Stomach (tissue), 9 donors: ENCODE results near the gene CXCR3. TPM values are rescaled to one million over a fixed set of nuclear protein-coding genes. Genes with fewer than 3 reads are reported as not detected.

Source experiments
- DNase-seq, 2 donors: peaks; one replicate each; pipeline versions ENCODE4 v3.0.0 to v3.0.0-alpha.2; 2013 to 2019
- H3K27ac ChIP-seq, 5 donors: fragments of 200-600 bp in 4 of 5; sonication (generic) in 4 of 5; one replicate each; pipeline ENCODE4 v1.5.1; 2013 to 2019; ENCODE audit warnings: mild to moderate bottlenecking in 1 of 5, moderate library complexity in 1 of 5
- H3K27me3 ChIP-seq, 3 donors: fragments of 200-600 bp; sonication (generic); one replicate each; pipeline ENCODE4 v1.5.1; 2017 to 2019; ENCODE audit warnings: mixed run types in 1 of 3
- H3K36me3 ChIP-seq, 4 donors: fragments of 200-600 bp; sonication (generic); 1 replicate in 3 of 4; 2 replicates in 1 of 4; pipeline ENCODE4 v1.5.1; 2016 to 2019
- H3K4me1 ChIP-seq, 4 donors: fragments of 200-600 bp; sonication (generic); one replicate each; pipeline ENCODE4 v1.5.1; 2016 to 2019
- H3K4me3 ChIP-seq, 4 donors: fragments of 200-600 bp; sonication (generic) in 3 of 4; one replicate each; pipeline ENCODE4 v1.5.1; 2016 to 2019; ENCODE audit warnings: mild to moderate bottlenecking in 1 of 4
- H3K9me3 ChIP-seq, 4 donors: fragments of 200-600 bp; sonication (generic); one replicate each; pipeline ENCODE4 v1.5.1; 2016 to 2019
- EP300 ChIP-seq: sonication (generic); formaldehyde crosslinking; IDR thresholded peaks from one replicate; pipeline ENCODE4 v1.6.1; 2017; ENCODE audit warnings: antibody characterized with exemption
- POLR2A ChIP-seq, 4 donors: fragments of 450-650 bp; IDR thresholded peaks; one replicate each; pipeline ENCODE4 v1.6.1; 2016; ENCODE audit warnings: antibody characterized with exemption in 4 of 4, control low read depth in 2 of 4, mild to moderate bottlenecking in 1 of 4, moderate library complexity in 1 of 4
- POLR2AphosphoS5 ChIP-seq, 3 donors: sonication (generic); formaldehyde crosslinking; IDR thresholded peaks; one replicate each; pipeline ENCODE4 v1.6.1; 2016; ENCODE audit warnings: antibody characterized with exemption in 3 of 3
- WGBS, 5 donors: extraction: QIAGEN DNeasy Blood & Tissue Kit in 3 of 5; methylation state at CpG; one replicate each; pipeline versions ENCODE4 v1.1.5 to v1.1.7; 2013 to 2018; 5-methylcytosine and 5-hydroxymethylcytosine counted together
- intact Hi-C: fragments of 100-400 bp; cut with DNase I; formaldehyde crosslinking; loops from one replicate; pipeline ENCODE4 v1.15.1; 2023; ENCODE audit warnings: low total_unique reads
- polyA plus RNA-seq, 3 donors: library from polyadenylated mRNA; stranded (reverse); fragments of 200-250 nt; gene quantifications; one replicate each; pipeline ENCODE4 v1.2.3, GENCODE V29; 2013
- total RNA-seq, 5 donors: library from RNA; depleted of rRNA; stranded (reverse); fragments of >200 nt; gene quantifications; one replicate each; pipeline versions ENCODE4 v1.1.0 to v1.2.3, GENCODE V29; 2014 to 2016
- TF ChIP-seq, protein P1 (sequence below), 7 experiments: fragments of 450-650 bp in 4 of 7; fragments of 200-600 bp in 3 of 7; sonication (generic) in 3 of 7; IDR thresholded peaks; one replicate each; pipeline ENCODE4 v1.5.1; 2016 to 2019; ENCODE audit warnings: antibody characterized with exemption in 7 of 7, control low read depth in 2 of 7, mild to moderate bottlenecking in 1 of 7
- donor health status: healthy with polysubstance abuse.
- donor health status: Bipolar disorder and iron deficiency.
- donor health status: healthy.

The CXCR3 gene
- total and polyA plus RNA-seq, 8 donors: 0.19 to 1.5 (median 0.28) TPM; not detected in 5

DNA sequence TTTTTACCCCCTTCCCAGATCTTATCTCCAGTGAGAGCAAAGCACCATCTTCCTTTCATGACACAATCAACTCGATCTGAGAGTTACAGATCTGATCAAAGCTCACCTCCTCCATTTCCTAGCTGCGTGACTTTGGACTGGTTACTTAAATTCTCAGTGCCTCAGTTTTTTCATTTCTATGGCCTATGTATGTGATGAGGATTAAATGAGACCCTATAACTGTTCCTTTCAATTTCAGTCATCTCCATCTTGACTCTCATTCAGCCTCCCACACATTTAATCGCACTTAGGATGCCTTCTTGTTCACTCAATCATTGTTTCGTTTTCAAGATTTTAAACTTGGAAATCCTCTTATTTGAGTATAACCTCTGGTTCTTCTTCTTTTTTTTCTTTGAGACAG lies 20.1 kb upstream of the CXCR3 start:
- intact Hi-C loops: no loop called here
- peaks cover 0 to 18% (median 0%) of the 10 kb centered on the region in 4 donors for H3K4me1 ChIP-seq
- TF ChIP-seq EP300 (no peak), POLR2AphosphoS5 (IDR thresholded peaks at IDR 0.05) (no peak), POLR2A (IDR thresholded peaks at IDR 0.05) (no peak)
- TF ChIP-seq, protein P1, sequence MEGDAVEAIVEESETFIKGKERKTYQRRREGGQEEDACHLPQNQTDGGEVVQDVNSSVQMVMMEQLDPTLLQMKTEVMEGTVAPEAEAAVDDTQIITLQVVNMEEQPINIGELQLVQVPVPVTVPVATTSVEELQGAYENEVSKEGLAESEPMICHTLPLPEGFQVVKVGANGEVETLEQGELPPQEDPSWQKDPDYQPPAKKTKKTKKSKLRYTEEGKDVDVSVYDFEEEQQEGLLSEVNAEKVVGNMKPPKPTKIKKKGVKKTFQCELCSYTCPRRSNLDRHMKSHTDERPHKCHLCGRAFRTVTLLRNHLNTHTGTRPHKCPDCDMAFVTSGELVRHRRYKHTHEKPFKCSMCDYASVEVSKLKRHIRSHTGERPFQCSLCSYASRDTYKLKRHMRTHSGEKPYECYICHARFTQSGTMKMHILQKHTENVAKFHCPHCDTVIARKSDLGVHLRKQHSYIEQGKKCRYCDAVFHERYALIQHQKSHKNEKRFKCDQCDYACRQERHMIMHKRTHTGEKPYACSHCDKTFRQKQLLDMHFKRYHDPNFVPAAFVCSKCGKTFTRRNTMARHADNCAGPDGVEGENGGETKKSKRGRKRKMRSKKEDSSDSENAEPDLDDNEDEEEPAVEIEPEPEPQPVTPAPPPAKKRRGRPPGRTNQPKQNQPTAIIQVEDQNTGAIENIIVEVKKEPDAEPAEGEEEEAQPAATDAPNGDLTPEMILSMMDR (IDR thresholded peaks at IDR 0.05): no peak
- 60 to 76% (median 62%) methylated on average over 4 of the region's 4 CpGs for WGBS, 5 donors
- peak overlapping the region in 2 of 5 donors; percentile 27 to 60 for H3K27ac ChIP-seq
- no peak for DNase-seq
- no peak overlapping the region for H3K4me3 ChIP-seq
- no peaks in the 10 kb centered on the region for H3K27me3 ChIP-seq
- no peaks in the 10 kb centered on the region for H3K36me3 ChIP-seq
- H3K9me3 ChIP-seq: no peaks in the 10 kb centered on the region

DNA sequence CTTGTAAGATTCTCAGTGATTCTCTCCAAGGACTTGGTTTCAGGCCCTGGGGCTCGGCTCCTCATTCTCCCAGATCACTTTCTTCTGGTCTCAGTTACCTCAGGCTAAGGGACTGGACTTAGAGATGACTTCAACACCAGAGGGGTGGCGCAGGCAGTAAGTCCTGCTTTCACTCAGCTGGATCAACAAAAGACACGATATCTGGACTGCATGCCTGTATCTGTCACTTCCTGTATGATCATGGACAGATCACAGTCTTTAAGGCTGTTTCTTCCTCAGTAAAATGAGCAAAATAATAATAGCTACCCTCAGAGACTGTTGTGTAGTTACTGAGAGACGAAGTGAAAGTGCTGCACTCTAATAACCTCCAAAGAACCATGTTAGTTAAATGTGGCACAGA lies 19.5 kb upstream of the CXCR3 start:
- intact Hi-C loops: no loop called here
- Histone ChIP-seq H3K4me3 (no peak overlapping the region), H3K27ac (peak overlapping the region in 3 of 5 donors; percentile 27 to 60 (median 42)), H3K9me3 (no peaks in the 10 kb centered on the region), H3K4me1 (peaks cover 0 to 18% (median 0%) of the 10 kb centered on the region in 4 donors), H3K27me3 (no peaks in the 10 kb centered on the region), H3K36me3 (no peaks in the 10 kb centered on the region)
- DNase-seq: no peak
- TF ChIP-seq POLR2A (IDR thresholded peaks at IDR 0.05) (no peak), EP300 (no peak), POLR2AphosphoS5 (IDR thresholded peaks at IDR 0.05) (no peak)
- TF ChIP-seq, protein P1 (IDR thresholded peaks at IDR 0.05): no peak
- WGBS, 5 donors: 39 to 52% (median 42%) methylated on average over 4 of the region's 4 CpGs

DNA sequence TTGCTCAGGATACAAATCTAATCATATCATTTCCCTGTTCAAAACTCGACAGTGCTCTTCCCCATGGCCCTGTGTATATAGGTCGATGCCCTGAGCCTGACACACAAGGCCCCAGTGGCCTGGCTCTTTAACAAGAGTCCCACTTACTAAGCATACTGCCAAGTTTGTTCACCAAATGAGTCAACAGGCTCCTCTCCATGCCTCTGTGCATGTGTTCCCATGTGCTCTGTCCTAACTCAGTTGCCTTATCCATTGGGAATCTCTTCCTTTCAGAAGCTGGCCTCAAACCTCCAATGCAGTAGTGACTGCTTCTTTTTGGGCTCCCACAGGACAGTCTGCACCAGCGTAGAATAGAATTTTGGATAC lies 18.9 kb upstream of the CXCR3 start:
- no peaks in the 10 kb centered on the region for H3K36me3 ChIP-seq
- H3K4me1 ChIP-seq: peaks cover 0 to 18% (median 0%) of the 10 kb centered on the region in 4 donors
- 73 to 100% (median 78%) methylated on average over 1 to 3 of the region's 3 CpGs for WGBS, 5 donors
- intact Hi-C loops: no loop called here
- no peak for DNase-seq
- no peaks in the 10 kb centered on the region for H3K27me3 ChIP-seq
- no peak overlapping the region for H3K4me3 ChIP-seq
- peak overlapping the region in 3 of 5 donors; percentile 27 to 60 (median 42) for H3K27ac ChIP-seq
- no peak for TF ChIP-seq POLR2A (IDR thresholded peaks at IDR 0.05)
- TF ChIP-seq EP300: no peak
- TF ChIP-seq POLR2AphosphoS5 (IDR thresholded peaks at IDR 0.05): no peak
- TF ChIP-seq, protein P1 (IDR thresholded peaks at IDR 0.05): no peak
- no peaks in the 10 kb centered on the region for H3K9me3 ChIP-seq

DNA sequence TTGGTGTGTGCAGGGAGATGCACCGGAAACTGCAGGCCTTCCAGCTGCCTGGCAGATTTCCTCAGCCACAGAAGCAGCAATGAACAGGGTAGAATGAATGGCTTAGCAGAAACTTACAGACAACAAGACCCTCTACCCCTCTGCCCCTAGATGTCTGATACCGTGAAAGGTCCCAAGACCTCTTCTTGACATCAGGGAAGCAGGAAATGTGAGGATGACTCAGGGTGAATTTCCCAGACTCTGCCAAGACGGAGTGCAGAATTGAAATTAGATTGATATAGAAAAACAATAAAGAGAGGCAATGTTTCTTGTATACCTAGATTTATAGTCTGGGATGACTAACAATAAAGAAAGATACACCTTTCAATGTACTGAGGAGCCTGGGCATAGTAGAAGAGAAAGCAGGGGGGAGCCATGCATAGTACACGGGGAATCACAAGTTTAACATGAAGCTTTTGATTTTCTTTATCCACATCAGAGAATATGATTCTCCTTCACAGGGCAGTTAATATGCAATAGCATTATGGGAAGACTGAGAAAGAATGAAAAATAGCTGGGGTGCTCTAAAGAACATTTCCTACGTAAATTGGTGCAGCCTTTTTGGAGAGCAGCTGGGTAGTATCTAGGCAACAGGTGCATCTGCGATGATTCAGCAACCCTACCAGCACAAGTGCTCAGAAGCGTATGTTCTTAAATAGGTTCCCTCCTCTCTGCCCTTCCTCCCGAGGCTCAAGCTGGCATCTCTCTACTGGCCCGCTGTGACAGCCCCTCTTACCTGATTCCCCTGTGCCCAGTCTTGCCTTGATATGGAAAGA lies 18.3 kb upstream of the CXCR3 start:
- Histone ChIP-seq H3K4me1 (peaks cover 0 to 18% (median 0%) of the 10 kb centered on the region in 4 donors), H3K27me3 (no peaks in the 10 kb centered on the region), H3K9me3 (no peaks in the 10 kb centered on the region), H3K27ac (peak overlapping the region in 2 of 5 donors; percentile 27 to 60), H3K36me3 (no peaks in the 10 kb centered on the region), H3K4me3 (no peak overlapping the region)
- TF ChIP-seq, protein P1 (IDR thresholded peaks at IDR 0.05): no peak
- TF ChIP-seq POLR2AphosphoS5 (IDR thresholded peaks at IDR 0.05): no peak
- TF ChIP-seq POLR2A (IDR thresholded peaks at IDR 0.05): no peak
- no peak for TF ChIP-seq EP300
- DNase-seq: no peak
- WGBS, 5 donors: 69 to 81% (median 77%) methylated on average over 9 of the region's 9 CpGs
- intact Hi-C loops: no loop called here
